ENCODE data around the gene AMACR.

GRCh38 chr5:34051374-34051980, 43.6 kb upstream of the AMACR start:
- no peak for TF ChIP-seq CTCF (IDR thresholded peaks at IDR 0.05; ENCODE audit: low read depth, low read length)
- TF ChIP-seq POLR2A (IDR thresholded peaks at IDR 0.05; ENCODE audit: extremely low read depth, insufficient read length) = no peak

Measured in NB4 (cell line).